GM12891 (cell line): Measurements from ENCODE around the gene MARCO.

Experiments
- POLR2A ChIP-seq: IDR thresholded peaks from 2 replicates; pipeline ENCODE4 v1.6.1; 2011; ENCODE audit warnings: low read depth, low read length, control low read depth
- POLR2AphosphoS5 ChIP-seq: IDR thresholded peaks from 2 replicates; pipeline ENCODE4 v1.6.1; 2011; ENCODE audit warnings: low read depth, low read length, control low read depth
- POU2F2 ChIP-seq: IDR thresholded peaks from 2 replicates; pipeline ENCODE4 v1.6.1; 2011; ENCODE audit warnings: low read depth, mild to moderate bottlenecking, control low read depth, low read length, moderate library complexity
- SPI1 ChIP-seq: IDR thresholded peaks from 2 replicates; pipeline ENCODE4 v1.6.1; 2011; ENCODE audit warnings: low read depth, low read length, control low read depth
- TAF1 ChIP-seq: IDR thresholded peaks from 2 replicates; pipeline ENCODE4 v1.6.1; 2011; ENCODE audit warnings: low read depth, low read length, control low read depth

- no peak for TF ChIP-seq TAF1
- TF ChIP-seq SPI1 = no peak
- TF ChIP-seq POLR2A = no peak
- TF ChIP-seq POLR2AphosphoS5 = no peak
- no peak for TF ChIP-seq POU2F2
These were observed 36.8 kb upstream of the MARCO start for GRCh38 chr2:118905206-118905605.
